Stimulated activated naive CD8-positive, alpha-beta T cell treated with anti-CD3 and anti-CD28 coated beads, Interleukin-15, Interleukin-2, amounts not matched to agents 100 U/mL and 50 U/mL, for 24 hours (primary cell): Measurements from ENCODE around the gene TENT5C.
A peak's percentile ranks its signal among the peaks of the same experiment; 100 is the strongest.
"Not testable (repeated sequence)": the region's sequence is repeated elsewhere in the genome, so short reads cannot be mapped to it uniquely, and the experiment has no call there.

Source experiments
- ATAC-seq: fragments of 150-1000 bp; cut with Tn5 transposase; one replicate; pipeline ENCODE4 v1.10.0; 2021
- DNase-seq: peaks from one replicate; pipeline ENCODE4 v3.0.0; 2021

The TENT5C gene

GRCh38 chr1:117605774-117606648 lies at the start of gene TENT5C:
TSS of gene TENT5C (plus strand) at chr1:117606048. CDS start at chr1:117622869, 16,821 bp downstream.
- ATAC-seq, result peak; percentile 94

DNA sequence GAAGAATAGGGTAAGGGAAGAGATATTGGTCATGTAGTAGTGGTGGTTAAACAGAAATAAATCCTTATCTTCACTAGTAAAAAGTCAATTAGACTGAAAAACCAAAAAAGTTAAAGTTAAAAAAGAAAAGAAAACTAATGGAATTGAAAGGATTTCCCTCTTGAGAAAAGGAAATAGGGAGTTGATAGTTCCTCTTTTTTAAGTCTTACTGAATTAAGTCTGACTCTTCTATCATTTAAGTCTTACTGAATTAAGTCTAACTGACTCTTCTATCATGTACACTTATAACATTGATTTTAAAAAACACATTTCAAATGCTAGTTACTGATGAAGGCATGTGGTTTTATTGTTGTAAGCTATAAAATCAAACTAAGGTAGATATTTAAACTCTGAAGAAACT lies 49.5 kb upstream of the TENT5C start:
- no peak for DNase-seq
- ATAC-seq, result no peak

More at GRCh38 chr1:117605774-117606648, at the start of gene TENT5C:
- DNase-seq, result peak; percentile 99

DNA sequence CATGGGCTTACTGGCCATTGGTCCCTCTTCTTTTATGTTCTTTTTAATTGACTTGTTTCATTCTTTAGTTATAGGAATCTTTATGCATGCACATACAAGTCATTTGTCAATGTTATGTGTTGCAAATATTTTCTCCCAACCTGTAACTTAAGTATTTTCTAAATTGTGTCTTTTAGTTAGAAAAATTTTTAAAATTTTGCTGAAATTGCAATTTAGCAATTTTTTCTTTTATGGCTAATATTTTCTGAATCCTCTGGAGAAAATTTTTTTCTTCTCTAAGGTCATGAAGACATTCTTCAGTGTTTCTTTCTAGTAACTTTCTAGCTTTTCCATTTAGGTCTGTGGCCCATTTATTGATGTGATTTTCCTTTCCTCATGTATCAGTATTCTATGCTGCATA lies 48.9 kb upstream of the TENT5C start:
- ATAC-seq (no peak), DNase-seq (no peak)

DNA sequence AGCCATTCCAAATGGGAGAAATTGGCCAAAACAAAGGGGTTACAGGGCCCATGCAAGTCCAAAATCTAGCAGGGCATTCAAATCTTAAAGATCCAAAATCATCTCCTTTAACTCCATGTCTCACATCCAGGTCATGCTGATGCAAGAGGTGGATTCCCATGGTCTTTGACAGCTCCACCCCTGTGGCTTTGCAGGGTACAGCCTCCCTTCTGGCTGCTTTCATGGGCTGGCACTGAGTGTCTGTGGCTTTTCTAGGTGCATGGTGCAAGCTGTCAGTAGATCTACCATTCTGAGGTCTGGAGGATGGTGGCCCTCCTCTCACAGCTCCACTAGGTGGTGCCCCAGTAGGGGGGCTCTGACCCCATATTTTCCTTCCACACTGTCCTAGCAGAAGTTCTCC lies 47.4 kb upstream of the TENT5C start:
- ATAC-seq, DNase-seq: not testable (repeated sequence)

DNA sequence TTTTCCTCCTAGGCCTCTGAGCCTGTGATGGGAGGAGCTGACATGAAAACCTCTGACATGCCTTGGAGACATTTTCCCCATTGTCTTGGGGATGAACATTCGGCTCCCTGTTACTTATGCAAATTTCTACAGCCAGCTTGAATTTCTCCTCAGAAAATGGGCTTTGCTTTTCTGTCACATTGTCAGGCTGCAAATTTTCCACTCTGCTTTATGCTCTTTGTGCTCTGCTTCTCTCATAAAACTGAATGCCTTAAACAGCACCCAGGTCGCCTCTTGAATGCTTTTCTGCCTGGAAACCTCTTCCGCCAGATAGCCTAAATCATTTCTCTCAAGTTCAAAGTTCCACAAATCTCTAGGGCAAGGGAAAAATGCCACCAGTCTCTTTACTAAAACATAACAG lies 46.7 kb upstream of the TENT5C start:
- no peak for DNase-seq
- no peak for ATAC-seq

GRCh38 chr1:117559985-117560384 lies 45.9 kb upstream of the TENT5C start:
- DNase-seq (no peak), ATAC-seq (no peak)

- DNase-seq, result no peak
- no peak for ATAC-seq
Observed at GRCh38 chr1:117561071-117561470, 44.8 kb upstream of the TENT5C start.

- ATAC-seq (no peak), DNase-seq (no peak)
Observed at GRCh38 chr1:117561551-117561950, 44.3 kb upstream of the TENT5C start.

DNA sequence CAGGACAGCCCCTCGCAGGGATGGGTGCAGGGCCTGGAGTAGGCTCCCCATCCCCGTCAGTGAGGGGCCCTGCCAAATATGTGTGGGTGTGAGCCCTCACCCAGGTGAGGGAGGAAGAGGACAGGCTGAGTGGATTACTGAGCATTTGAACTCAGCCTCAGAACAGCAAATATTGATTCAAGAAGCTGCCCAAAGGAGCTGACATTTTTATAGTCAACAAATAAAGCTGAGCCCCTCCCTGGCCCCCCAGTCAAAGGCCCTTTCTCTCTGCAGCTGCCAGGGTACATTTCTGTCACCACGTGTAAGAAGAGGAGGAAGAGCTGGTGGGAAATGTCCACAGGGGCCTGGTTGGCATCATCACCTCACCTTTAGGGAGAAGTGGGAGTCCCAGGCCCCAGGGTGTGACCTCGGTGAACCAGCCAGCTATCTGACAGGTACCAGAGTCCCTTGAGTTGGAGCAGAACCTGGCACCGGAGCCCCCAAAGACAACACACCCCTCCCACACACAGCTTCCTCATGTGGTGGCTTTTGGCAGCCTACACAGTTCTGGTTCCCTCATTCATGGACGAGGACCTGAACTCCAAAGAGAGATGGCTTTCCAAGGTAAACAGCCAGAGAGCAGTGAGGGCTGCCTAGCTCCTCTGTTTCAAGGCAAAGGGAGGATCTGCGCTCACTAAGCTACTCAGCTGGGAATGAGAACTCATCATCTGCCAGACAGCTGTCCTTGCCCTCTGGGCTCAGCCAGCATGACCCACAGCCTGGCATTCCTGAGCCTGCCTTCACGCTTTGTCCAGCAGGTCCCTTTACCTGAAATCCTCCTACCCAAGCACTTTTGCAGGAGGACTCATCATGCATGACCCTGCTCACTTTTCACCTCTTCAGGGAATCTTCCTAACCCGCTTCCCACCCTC lies 43.0 kb upstream of the TENT5C start:
- no peak for ATAC-seq
- DNase-seq, result no peak

DNA sequence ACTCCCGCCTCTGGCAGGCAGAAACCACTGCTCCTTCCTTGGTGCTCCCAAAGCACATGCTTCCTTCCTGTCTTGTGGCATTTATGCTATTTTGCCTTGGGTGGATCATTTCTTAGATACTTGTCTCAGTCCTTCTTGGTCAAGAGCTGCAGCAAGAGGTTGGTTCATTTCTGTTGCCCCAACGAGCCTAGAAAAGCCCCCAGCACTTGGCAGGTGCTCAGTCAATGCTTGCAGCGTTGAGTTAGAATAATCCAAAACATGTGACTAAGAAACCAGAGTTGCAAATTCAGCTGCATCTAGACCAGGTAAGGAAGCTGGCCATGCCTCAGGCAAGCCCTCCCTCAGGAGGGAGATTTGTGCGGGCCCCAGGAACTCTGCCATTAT lies 42.4 kb upstream of the TENT5C start:
- no peak for ATAC-seq
- DNase-seq, result no peak

- DNase-seq, result no peak
- ATAC-seq, result no peak
Observed at GRCh38 chr1:117564227-117565075, 41.4 kb upstream of the TENT5C start.

GRCh38 chr1:117565076-117565556 lies 40.7 kb upstream of the TENT5C start:
- ATAC-seq (no peak), DNase-seq (no peak)

- ATAC-seq (no peak), DNase-seq (no peak)
Observed at GRCh38 chr1:117565745-117566455, 39.9 kb upstream of the TENT5C start.

DNA sequence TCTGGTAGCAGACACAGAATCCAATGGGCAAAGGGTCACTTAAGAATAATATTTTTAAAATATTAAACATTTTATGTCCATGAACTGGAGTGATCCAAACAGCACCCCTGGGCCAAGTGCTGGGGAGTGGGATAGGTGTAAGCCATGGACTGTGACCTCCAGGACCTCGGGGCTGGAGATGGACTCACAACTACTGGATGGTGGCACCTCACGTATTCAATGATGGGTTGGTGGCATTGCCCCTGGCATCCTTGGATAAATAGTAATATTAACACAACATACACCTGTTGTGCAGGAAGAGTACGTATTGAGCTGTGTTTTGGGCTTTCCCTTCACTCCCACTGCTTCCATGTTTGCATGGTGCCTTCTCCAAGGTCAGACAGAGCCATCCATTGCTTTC lies 39.3 kb upstream of the TENT5C start:
- ATAC-seq (no peak), DNase-seq (no peak)

DNA sequence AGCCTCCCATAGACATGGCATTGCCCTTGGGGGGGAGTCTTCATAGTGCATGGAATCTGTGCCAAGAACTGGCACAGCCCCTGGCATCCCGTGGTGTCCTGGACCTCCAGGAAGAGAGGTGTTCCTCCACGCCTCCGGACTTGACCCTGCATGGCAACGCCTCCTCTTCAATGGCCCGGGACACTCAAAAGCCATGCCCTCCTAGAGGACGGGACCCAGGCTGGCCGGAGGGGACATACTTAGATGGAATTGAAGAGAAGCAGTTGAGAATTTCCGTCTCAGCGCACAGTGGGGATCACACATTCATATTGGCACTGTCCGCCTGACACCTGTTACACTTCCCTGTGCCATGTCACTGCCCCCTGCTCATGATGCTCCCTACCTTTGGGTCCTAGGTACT lies 38.4 kb upstream of the TENT5C start:
- DNase-seq (no peak), ATAC-seq (no peak)

GRCh38 chr1:117567976-117568375 lies 37.9 kb upstream of the TENT5C start:
- DNase-seq (no peak), ATAC-seq (no peak)

GRCh38 chr1:117568999-117569398 lies 36.8 kb upstream of the TENT5C start:
- ATAC-seq (no peak), DNase-seq (no peak)

- no peak for ATAC-seq
- DNase-seq, result no peak
Observed at GRCh38 chr1:117569856-117570255, 36.0 kb upstream of the TENT5C start.

DNA sequence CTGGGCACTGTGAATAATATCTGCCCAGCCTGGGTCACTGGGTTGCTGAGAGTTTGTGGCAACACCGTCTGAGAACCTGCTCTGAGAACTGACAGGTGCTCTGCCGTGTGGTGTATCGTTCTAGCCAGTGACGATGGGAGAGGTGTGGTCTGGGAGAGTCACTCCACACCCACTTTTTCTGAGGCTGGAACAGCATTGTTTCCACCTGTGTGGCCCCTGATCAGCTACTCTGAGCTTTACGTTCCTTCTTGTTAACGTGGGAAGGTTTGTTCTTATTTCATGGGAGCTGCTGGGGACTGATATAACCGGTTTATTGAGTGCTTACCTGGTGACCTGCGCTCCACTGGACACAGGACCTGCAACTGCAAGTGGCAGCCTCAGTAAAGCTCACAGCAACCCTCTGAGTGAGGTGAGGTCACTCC lies 34.8 kb upstream of the TENT5C start:
- no peak for ATAC-seq
- DNase-seq, result no peak

GRCh38 chr1:117571496-117571895 lies 34.4 kb upstream of the TENT5C start:
- no peak for DNase-seq

DNA sequence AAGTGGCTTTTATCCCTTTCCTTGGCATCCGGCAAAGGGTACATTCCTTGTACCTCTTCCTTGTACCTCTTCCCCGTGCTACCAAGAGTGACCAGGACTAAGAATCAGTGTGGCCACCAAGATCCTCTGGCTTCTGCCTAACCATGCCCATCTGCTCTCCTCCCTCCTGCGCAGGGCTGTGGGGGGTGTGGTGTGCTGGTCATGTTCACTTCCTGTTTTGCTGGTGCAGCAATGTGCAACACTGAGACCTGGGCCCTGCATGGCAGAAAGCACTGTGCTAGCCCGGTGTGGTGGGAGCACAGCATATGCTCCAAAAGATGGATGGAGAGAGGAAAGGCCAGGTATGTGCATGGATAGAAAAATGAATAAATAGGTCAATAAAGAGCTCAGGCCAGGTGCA lies 33.3 kb upstream of the TENT5C start:
- DNase-seq (peak; percentile 15), ATAC-seq (no peak)

More at GRCh38 chr1:117571496-117571895, 34.4 kb upstream of the TENT5C start:
- no peak for ATAC-seq
